Activated CD4-positive, alpha-beta T cell treated with anti-CD3 and anti-CD28 coated beads, Interleukin-10, Interleukin-2, amounts not matched to agents 100 ng/mL and 50 ng/mL, durations not matched to agents 16 hours and 8 hours (primary cell): ENCODE results near the gene TULP3.

Experiments
- DNase-seq: peaks from one replicate; pipeline ENCODE4 v3.0.0-alpha.2; 2020

Gene TULP3

GRCh38 chr12:2936301-2936700, 45.6 kb downstream of the TULP3 start:
- DNase-seq, result no peak

- DNase-seq, result no peak
These were observed 46.8 kb downstream of the TULP3 start for GRCh38 chr12:2937500-2937899.

- DNase-seq, result no peak
These were observed 48.5 kb downstream of the TULP3 start for GRCh38 chr12:2939191-2939590.

GRCh38 chr12:2940564-2940963, 49.9 kb downstream of the TULP3 start:
- no peak for DNase-seq

- no peak for DNase-seq
These were observed 50.8 kb downstream of the TULP3 start for GRCh38 chr12:2941524-2941923.

GRCh38 chr12:2944401-2945047, 53.8 kb downstream of the TULP3 start:
- DNase-seq, result peak; percentile 52

- DNase-seq, result no peak
These were observed 58.7 kb downstream of the TULP3 start for GRCh38 chr12:2949411-2949810.

GRCh38 chr12:2955888-2956287, 65.2 kb downstream of the TULP3 start:
- DNase-seq, result no peak

GRCh38 chr12:2957816-2958431, 67.2 kb downstream of the TULP3 start:
- no peak for DNase-seq

GRCh38 chr12:2958432-2959191, 67.9 kb downstream of the TULP3 start:
- DNase-seq, result no peak

GRCh38 chr12:2959192-2959504, 68.5 kb downstream of the TULP3 start, which contains the start of gene TEAD4:
Gene TEAD4, plus strand, starts transcription at chr12:2959397.
- no peak for DNase-seq

GRCh38 chr12:2959505-2960389, 69.1 kb downstream of the TULP3 start:
- DNase-seq, result no peak

GRCh38 chr12:2960390-2960956, 69.8 kb downstream of the TULP3 start:
- DNase-seq, result peak; percentile 13

GRCh38 chr12:2960996-2961616, 70.4 kb downstream of the TULP3 start:
- DNase-seq, result no peak

- DNase-seq, result no peak
These were observed 71.0 kb downstream of the TULP3 start for GRCh38 chr12:2961705-2962104.

GRCh38 chr12:2963154-2963759, 72.6 kb downstream of the TULP3 start:
- DNase-seq, result no peak

- no peak for DNase-seq
These were observed 73.1 kb downstream of the TULP3 start for GRCh38 chr12:2963760-2964292.

- DNase-seq, result no peak
These were observed 77.0 kb downstream of the TULP3 start for GRCh38 chr12:2967651-2968050.

- no peak for DNase-seq
These were observed 80.1 kb downstream of the TULP3 start for GRCh38 chr12:2970744-2971143.

GRCh38 chr12:2973566-2973965, 82.9 kb downstream of the TULP3 start:
- DNase-seq, result no peak

GRCh38 chr12:2974560-2974971, 83.9 kb downstream of the TULP3 start:
- DNase-seq, result no peak

GRCh38 chr12:2976581-2976996, 85.9 kb downstream of the TULP3 start:
- DNase-seq, result no peak
